Liver (tissue), 3 donors: ENCODE results near the gene TEX48.

Experiments
- ATF3 ChIP-seq: IDR thresholded peaks from 2 replicates; pipeline ENCODE4 v1.6.1; 2016; ENCODE audit warnings: antibody characterized with exemption
- CTCF ChIP-seq: fragments of 150-350 bp; IDR thresholded peaks from 2 replicates; pipeline ENCODE4 v1.5.1; 2017; ENCODE audit warnings: improper control_type of control experiment, low read depth, low read length; ENCODE audit not compliant: missing input control
- HNF4A ChIP-seq, 2 donors: conservative IDR thresholded peaks; 2 replicates each; pipeline ENCODE4 v1.6.1; 2016; ENCODE audit warnings: antibody characterized with exemption in 2 of 2, mild to moderate bottlenecking in 2 of 2
- MAX ChIP-seq: IDR thresholded peaks from 2 replicates; pipeline ENCODE4 v1.6.1; 2016; ENCODE audit warnings: antibody characterized with exemption
- RAD21 ChIP-seq, 2 donors: IDR thresholded peaks; 2 replicates each; pipeline ENCODE4 v1.6.1; 2016; ENCODE audit warnings: antibody characterized with exemption in 2 of 2, mild to moderate bottlenecking in 2 of 2
- REST ChIP-seq: IDR thresholded peaks from 2 replicates; pipeline ENCODE4 v1.6.1; 2016; ENCODE audit warnings: antibody characterized with exemption, mild to moderate bottlenecking
- RXRA ChIP-seq, 2 donors: IDR thresholded peaks; 2 replicates each; pipeline ENCODE4 v1.6.1; 2017 to 2018; ENCODE audit warnings: antibody characterized with exemption in 2 of 2, mild to moderate bottlenecking in 1 of 2
- SP1 ChIP-seq: IDR thresholded peaks from 2 replicates; pipeline ENCODE4 v1.6.1; 2018; ENCODE audit warnings: antibody characterized with exemption, mild to moderate bottlenecking
- YY1 ChIP-seq: IDR thresholded peaks from 2 replicates; pipeline ENCODE4 v1.6.1; 2016; ENCODE audit warnings: antibody characterized with exemption, mild to moderate bottlenecking
- ZBTB33 ChIP-seq: IDR thresholded peaks from 2 replicates; pipeline ENCODE4 v1.6.1; 2016; ENCODE audit warnings: antibody characterized with exemption
- donor health status: healthy.
- donor health status: healthy.

GRCh38 chr9:114718801-114719221, 36.8 kb upstream of the TEX48 start:
- TF ChIP-seq CTCF (no peak), SP1 (no peak), REST (no peak), RAD21 (IDR thresholded peaks at IDR 0.05) (no peak), MAX (no peak), RXRA (IDR thresholded peaks at IDR 0.05) (no peak), HNF4A (conservative IDR thresholded peaks at IDR 0.05) (no peak), YY1 (no peak), ZBTB33 (no peak), ATF3 (no peak)
